Liver (tissue), 9 donors: ENCODE measurements around the gene ITPKC. TPM values are rescaled to one million over a fixed set of nuclear protein-coding genes. Genes with fewer than 3 reads are reported as not detected.
"Not testable (repeated sequence)": the region's sequence is repeated elsewhere in the genome, so short reads cannot be mapped to it uniquely, and the experiment has no call there.

Source experiments
- DNase-seq: peaks from one replicate; pipeline ENCODE4 v3.0.0-alpha.2; 2017; ENCODE audit warnings: low spot score
- H3K27ac ChIP-seq, 2 donors: one replicate each; pipeline ENCODE4 v1.7.0; 2013; ENCODE audit warnings: inconsistent platforms in 2 of 2, low read length in 2 of 2, control low read depth in 1 of 2, low read depth in 1 of 2, mild to moderate bottlenecking in 1 of 2
- H3K27me3 ChIP-seq, 4 donors: one replicate each; pipeline versions ENCODE4 v1.6.1 to v1.7.0; 2013; ENCODE audit warnings: low read length in 3 of 4, inconsistent platforms in 1 of 4, mild to moderate bottlenecking in 1 of 4, moderate library complexity in 1 of 4; ENCODE audit not compliant: control insufficient read depth in 4 of 4, insufficient read depth in 4 of 4
- H3K36me3 ChIP-seq, 4 donors: one replicate each; pipeline versions ENCODE4 v1.6.1 to v1.7.0; 2013; ENCODE audit warnings: low read length in 3 of 4, mild to moderate bottlenecking in 3 of 4, low read depth in 1 of 4, moderate library complexity in 1 of 4; ENCODE audit not compliant: control insufficient read depth in 4 of 4, insufficient read depth in 3 of 4
- H3K4me1 ChIP-seq, 4 donors: one replicate each; pipeline versions ENCODE4 v1.6.1 to v1.7.0; 2013; ENCODE audit warnings: low read length in 3 of 4, mild to moderate bottlenecking in 3 of 4, moderate library complexity in 1 of 4; ENCODE audit not compliant: control insufficient read depth in 4 of 4, insufficient read depth in 4 of 4
- H3K4me3 ChIP-seq, 3 donors: one replicate each; pipeline versions ENCODE4 v1.6.1 to v1.7.0; 2013; ENCODE audit warnings: low read length in 3 of 3, control low read depth in 1 of 3, low read depth in 1 of 3, mild to moderate bottlenecking in 1 of 3
- H3K9ac ChIP-seq, 2 donors: one replicate each; pipeline ENCODE4 v1.7.0; 2013; ENCODE audit warnings: low read length in 2 of 2, mild to moderate bottlenecking in 2 of 2, moderate library complexity in 2 of 2, control low read depth in 1 of 2, low read depth in 1 of 2
- H3K9me3 ChIP-seq, 4 donors: one replicate each; pipeline versions ENCODE4 v1.6.1 to v1.7.0; 2013; ENCODE audit warnings: low read length in 3 of 4; ENCODE audit not compliant: control insufficient read depth in 4 of 4
- EGR1 ChIP-seq, 2 donors: IDR thresholded peaks; 2 replicates each; pipeline ENCODE4 v1.6.1; 2016 to 2018; ENCODE audit warnings: antibody characterized with exemption in 2 of 2, low read depth in 2 of 2
- FOXA1 ChIP-seq: IDR thresholded peaks from 2 replicates; pipeline ENCODE4 v1.6.1; 2016; ENCODE audit warnings: antibody characterized with exemption
- FOXA2 ChIP-seq: IDR thresholded peaks from 2 replicates; pipeline ENCODE4 v1.6.1; 2016; ENCODE audit warnings: antibody characterized with exemption
- HNF4A ChIP-seq, 2 donors: conservative IDR thresholded peaks; 2 replicates each; pipeline ENCODE4 v1.6.1; 2016; ENCODE audit warnings: antibody characterized with exemption in 2 of 2, mild to moderate bottlenecking in 2 of 2
- HNF4G ChIP-seq: IDR thresholded peaks from 2 replicates; pipeline ENCODE4 v1.6.1; 2016; ENCODE audit warnings: antibody characterized with exemption
- JUND ChIP-seq, 2 donors: IDR thresholded peaks; 2 replicates each; pipeline ENCODE4 v1.6.1; 2016; ENCODE audit warnings: antibody characterized with exemption in 2 of 2
- NR2F2 ChIP-seq: IDR thresholded peaks from 2 replicates; pipeline ENCODE4 v1.6.1; 2016; ENCODE audit warnings: antibody characterized with exemption
- RAD21 ChIP-seq, 2 donors: IDR thresholded peaks; 2 replicates each; pipeline ENCODE4 v1.6.1; 2016; ENCODE audit warnings: antibody characterized with exemption in 2 of 2, mild to moderate bottlenecking in 2 of 2
- REST ChIP-seq: IDR thresholded peaks from 2 replicates; pipeline ENCODE4 v1.6.1; 2016; ENCODE audit warnings: antibody characterized with exemption, mild to moderate bottlenecking
- RXRA ChIP-seq, 2 donors: IDR thresholded peaks; 2 replicates each; pipeline ENCODE4 v1.6.1; 2017 to 2018; ENCODE audit warnings: antibody characterized with exemption in 2 of 2, mild to moderate bottlenecking in 1 of 2
- SP1 ChIP-seq: IDR thresholded peaks from 2 replicates; pipeline ENCODE4 v1.6.1; 2018; ENCODE audit warnings: antibody characterized with exemption, mild to moderate bottlenecking
- TAF1 ChIP-seq: conservative IDR thresholded peaks from 2 replicates; pipeline ENCODE4 v1.6.1; 2016; ENCODE audit warnings: antibody characterized with exemption, mild to moderate bottlenecking
- YY1 ChIP-seq: IDR thresholded peaks from 2 replicates; pipeline ENCODE4 v1.6.1; 2016; ENCODE audit warnings: antibody characterized with exemption, mild to moderate bottlenecking
- WGBS: extraction: QIAGEN DNeasy Blood & Tissue Kit; methylation state at CpG from one replicate; pipeline ENCODE4 v1.1.7; 2013; 5-methylcytosine and 5-hydroxymethylcytosine counted together
- polyA plus RNA-seq, 2 donors: library from polyadenylated mRNA; stranded (reverse) in 1 of 2; unstranded in 1 of 2; fragments of 200-250 nt in 1 of 2; fragments of >200 nt in 1 of 2; fragmentation: Nextera tagmentation in 1 of 2; extraction: Ambion mirVana in 1 of 2; gene quantifications; one replicate each; pipeline versions ENCODE4 v1.2.1 to v1.2.3, GENCODE V29; 2013 to 2015
- total RNA-seq, 2 donors: library from RNA; depleted of rRNA; stranded (reverse); fragments of >200 nt; gene quantifications; one replicate each; pipeline ENCODE4 v1.2.3, GENCODE V29; 2014
- TF ChIP-seq, protein P1 (sequence below): fragments of 150-350 bp; IDR thresholded peaks from 2 replicates; pipeline ENCODE4 v1.5.1; 2017; ENCODE audit warnings: improper control_type of control experiment, low read depth, low read length; ENCODE audit not compliant: missing input control
- TF ChIP-seq, protein P2 (sequence below): IDR thresholded peaks from 2 replicates; pipeline ENCODE4 v1.6.1; 2016; ENCODE audit warnings: antibody characterized with exemption
- TF ChIP-seq, protein P3 (sequence below): IDR thresholded peaks from 2 replicates; pipeline ENCODE4 v1.6.1; 2016; ENCODE audit warnings: antibody characterized with exemption
- donor health status: healthy.
- donor health status: healthy.
- donor health status: healthy.
- donor health status: healthy.
- donor health status: healthy.

The ITPKC gene
- total and polyA plus RNA-seq, 4 donors, result 4.2 to 12.5 (median 7.7) TPM

- TF ChIP-seq REST, result no peak
- TF ChIP-seq NR2F2, result no peak
Observed at GRCh38 chr19:40763526-40763925, 46.6 kb downstream of the ITPKC start (continued).

DNA sequence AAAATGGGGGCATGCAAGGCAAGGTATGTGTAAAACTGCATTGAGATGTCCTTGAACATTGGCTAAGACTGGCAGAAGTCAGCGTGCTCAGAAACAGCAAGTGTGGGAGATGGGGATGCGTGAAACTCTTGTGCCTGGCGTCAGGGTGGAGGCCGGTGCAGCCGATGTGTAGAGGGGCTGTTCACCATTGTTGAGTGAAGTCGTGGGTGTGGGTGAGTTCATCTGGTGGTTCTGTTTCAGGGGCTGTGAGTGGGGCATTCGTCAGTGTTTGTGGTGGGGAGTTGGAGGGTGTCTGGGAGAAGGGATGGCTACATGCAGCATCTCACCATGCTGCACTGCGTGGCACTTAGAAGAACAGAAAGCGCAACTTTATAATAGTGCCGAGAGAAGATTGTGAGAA lies 47.1 kb downstream of the ITPKC start:
- WGBS, result 91% methylated on average over 10 of the region's 10 CpGs
- no peak for DNase-seq
- TF ChIP-seq YY1 (no peak), HNF4G (no peak)
- TF ChIP-seq, protein P1, sequence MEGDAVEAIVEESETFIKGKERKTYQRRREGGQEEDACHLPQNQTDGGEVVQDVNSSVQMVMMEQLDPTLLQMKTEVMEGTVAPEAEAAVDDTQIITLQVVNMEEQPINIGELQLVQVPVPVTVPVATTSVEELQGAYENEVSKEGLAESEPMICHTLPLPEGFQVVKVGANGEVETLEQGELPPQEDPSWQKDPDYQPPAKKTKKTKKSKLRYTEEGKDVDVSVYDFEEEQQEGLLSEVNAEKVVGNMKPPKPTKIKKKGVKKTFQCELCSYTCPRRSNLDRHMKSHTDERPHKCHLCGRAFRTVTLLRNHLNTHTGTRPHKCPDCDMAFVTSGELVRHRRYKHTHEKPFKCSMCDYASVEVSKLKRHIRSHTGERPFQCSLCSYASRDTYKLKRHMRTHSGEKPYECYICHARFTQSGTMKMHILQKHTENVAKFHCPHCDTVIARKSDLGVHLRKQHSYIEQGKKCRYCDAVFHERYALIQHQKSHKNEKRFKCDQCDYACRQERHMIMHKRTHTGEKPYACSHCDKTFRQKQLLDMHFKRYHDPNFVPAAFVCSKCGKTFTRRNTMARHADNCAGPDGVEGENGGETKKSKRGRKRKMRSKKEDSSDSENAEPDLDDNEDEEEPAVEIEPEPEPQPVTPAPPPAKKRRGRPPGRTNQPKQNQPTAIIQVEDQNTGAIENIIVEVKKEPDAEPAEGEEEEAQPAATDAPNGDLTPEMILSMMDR, result no peak
- Histone ChIP-seq H3K27me3 (no peaks in the 10 kb centered on the region), H3K27ac (no peak overlapping the region), H3K4me1 (peaks cover 0 to 2% (median 0%) of the 10 kb centered on the region in 4 donors), H3K36me3 (peaks cover 33 to 75% (median 63%) of the 10 kb centered on the region in 4 donors), H3K9ac (no peak overlapping the region), H3K4me3 (no peak overlapping the region), H3K9me3 (no peaks in the 10 kb centered on the region)

DNA sequence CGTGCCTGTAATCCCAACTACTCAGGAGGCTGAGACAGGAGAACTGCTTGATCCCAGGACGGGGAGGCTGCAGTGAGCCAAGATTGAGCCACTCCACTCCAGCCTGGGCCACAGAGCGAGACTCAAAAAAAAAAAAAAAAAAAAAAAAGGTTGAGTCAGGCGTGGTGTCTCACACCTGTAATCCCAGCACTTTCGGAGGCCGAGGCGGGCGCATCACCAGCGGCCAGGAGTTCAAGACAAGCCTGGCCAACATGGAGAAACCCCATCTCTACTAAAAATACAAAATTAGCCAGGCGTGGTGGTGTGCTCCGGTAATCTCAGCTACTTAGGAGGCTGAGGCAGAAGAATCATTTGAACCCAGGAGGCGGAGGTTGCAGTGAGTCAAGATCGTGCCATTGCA lies 49.5 kb downstream of the ITPKC start:
- DNase-seq, H3K27me3 ChIP-seq, H3K4me1 ChIP-seq, H3K9ac ChIP-seq, H3K4me3 ChIP-seq, H3K9me3 ChIP-seq, H3K27ac ChIP-seq: not testable (repeated sequence)
- WGBS, result 97% methylated on average over 13 of the region's 13 CpGs
- H3K36me3 ChIP-seq, result peaks cover 24 to 50% (median 44%) of the 10 kb centered on the region in 4 donors

- no peak for DNase-seq
- H3K4me1 ChIP-seq, result no peaks in the 10 kb centered on the region
- H3K4me3 ChIP-seq, result no peak overlapping the region
- 85% methylated on average over 5 of the region's 5 CpGs for WGBS
- H3K9ac ChIP-seq, result no peak overlapping the region
- no peaks in the 10 kb centered on the region for H3K9me3 ChIP-seq
- no peak overlapping the region for H3K27ac ChIP-seq
- H3K27me3 ChIP-seq, result no peaks in the 10 kb centered on the region
- peaks cover 6 to 26% (median 23%) of the 10 kb centered on the region in 4 donors for H3K36me3 ChIP-seq
- TF ChIP-seq FOXA1 (no peak), HNF4A (conservative IDR thresholded peaks at IDR 0.05) (no peak), YY1 (no peak), SP1 (no peak), RAD21 (IDR thresholded peaks at IDR 0.05) (no peak), FOXA2 (no peak), HNF4G (no peak), TAF1 (no peak), NR2F2 (no peak), RXRA (IDR thresholded peaks at IDR 0.05) (no peak), REST (no peak), EGR1 (IDR thresholded peaks at IDR 0.05; ENCODE audit: low read depth in 2 of 2) (no peak), JUND (IDR thresholded peaks at IDR 0.05) (no peak)
- TF ChIP-seq, protein P2, sequence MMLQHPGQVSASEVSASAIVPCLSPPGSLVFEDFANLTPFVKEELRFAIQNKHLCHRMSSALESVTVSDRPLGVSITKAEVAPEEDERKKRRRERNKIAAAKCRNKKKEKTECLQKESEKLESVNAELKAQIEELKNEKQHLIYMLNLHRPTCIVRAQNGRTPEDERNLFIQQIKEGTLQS, result no peak
- TF ChIP-seq, protein P3, sequence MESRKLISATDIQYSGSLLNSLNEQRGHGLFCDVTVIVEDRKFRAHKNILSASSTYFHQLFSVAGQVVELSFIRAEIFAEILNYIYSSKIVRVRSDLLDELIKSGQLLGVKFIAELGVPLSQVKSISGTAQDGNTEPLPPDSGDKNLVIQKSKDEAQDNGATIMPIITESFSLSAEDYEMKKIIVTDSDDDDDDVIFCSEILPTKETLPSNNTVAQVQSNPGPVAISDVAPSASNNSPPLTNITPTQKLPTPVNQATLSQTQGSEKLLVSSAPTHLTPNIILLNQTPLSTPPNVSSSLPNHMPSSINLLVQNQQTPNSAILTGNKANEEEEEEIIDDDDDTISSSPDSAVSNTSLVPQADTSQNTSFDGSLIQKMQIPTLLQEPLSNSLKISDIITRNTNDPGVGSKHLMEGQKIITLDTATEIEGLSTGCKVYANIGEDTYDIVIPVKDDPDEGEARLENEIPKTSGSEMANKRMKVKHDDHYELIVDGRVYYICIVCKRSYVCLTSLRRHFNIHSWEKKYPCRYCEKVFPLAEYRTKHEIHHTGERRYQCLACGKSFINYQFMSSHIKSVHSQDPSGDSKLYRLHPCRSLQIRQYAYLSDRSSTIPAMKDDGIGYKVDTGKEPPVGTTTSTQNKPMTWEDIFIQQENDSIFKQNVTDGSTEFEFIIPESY, result no peak
Observed at GRCh38 chr19:40768869-40769268, 52.0 kb downstream of the ITPKC start.
